ENCODE measurements around the gene SRBD1.

SRBD1 gene

DNA sequence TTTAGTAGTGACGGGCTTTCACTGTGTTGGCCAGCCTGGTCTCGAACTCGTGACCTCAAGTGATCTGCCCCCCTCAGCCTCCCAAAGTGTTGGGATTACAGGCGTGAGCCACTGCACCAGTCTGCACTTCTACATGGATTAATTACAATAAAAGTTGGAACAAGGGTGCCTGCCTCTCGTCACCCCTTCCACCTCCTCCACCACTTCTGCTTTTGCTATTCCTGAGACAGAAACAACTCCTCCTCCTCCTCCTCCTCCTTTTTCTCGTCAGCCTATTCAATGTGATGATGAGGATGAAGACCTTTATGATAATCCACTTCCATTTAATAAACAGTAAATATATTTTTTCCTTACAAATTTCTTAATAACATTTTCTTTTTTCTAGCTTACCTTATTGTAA, 35.2 kb downstream of the SRBD1 start:
- no peak overlapping the region for H3K4me3 ChIP-seq (replicated peaks; ENCODE audit: low read depth, low read length)
- TF ChIP-seq, protein P1, sequence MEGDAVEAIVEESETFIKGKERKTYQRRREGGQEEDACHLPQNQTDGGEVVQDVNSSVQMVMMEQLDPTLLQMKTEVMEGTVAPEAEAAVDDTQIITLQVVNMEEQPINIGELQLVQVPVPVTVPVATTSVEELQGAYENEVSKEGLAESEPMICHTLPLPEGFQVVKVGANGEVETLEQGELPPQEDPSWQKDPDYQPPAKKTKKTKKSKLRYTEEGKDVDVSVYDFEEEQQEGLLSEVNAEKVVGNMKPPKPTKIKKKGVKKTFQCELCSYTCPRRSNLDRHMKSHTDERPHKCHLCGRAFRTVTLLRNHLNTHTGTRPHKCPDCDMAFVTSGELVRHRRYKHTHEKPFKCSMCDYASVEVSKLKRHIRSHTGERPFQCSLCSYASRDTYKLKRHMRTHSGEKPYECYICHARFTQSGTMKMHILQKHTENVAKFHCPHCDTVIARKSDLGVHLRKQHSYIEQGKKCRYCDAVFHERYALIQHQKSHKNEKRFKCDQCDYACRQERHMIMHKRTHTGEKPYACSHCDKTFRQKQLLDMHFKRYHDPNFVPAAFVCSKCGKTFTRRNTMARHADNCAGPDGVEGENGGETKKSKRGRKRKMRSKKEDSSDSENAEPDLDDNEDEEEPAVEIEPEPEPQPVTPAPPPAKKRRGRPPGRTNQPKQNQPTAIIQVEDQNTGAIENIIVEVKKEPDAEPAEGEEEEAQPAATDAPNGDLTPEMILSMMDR (IDR thresholded peaks at IDR 0.05; ENCODE audit: low read depth, low read length, missing control alignments) = no peak
- DNase-seq (ENCODE audit: extremely low read depth, low read depth) = no peak

DNA sequence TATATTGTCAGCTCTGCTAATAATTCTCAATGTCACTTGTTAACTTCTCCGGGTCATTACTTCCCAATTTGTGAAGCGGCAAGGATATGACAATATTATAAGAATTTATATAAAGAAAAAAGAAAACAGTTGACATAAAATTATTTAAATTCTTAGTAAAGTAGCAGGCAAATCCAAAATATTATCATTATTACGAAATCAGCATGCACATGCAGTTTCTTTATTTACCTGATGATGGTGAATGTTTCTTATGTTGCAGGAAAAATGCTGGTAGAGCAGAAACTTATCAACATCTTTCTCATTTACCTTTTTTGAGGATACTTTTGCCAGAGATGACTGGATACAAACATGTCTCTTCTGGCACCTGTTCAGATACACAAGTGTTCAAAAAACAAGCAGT, 38.1 kb downstream of the SRBD1 start:
- DNase-seq (ENCODE audit: extremely low read depth, low read depth) = no peak
- no peak overlapping the region for H3K4me3 ChIP-seq (replicated peaks; ENCODE audit: low read depth, low read length)
- TF ChIP-seq, protein P1 (IDR thresholded peaks at IDR 0.05; ENCODE audit: low read depth, low read length, missing control alignments) = no peak

DNA sequence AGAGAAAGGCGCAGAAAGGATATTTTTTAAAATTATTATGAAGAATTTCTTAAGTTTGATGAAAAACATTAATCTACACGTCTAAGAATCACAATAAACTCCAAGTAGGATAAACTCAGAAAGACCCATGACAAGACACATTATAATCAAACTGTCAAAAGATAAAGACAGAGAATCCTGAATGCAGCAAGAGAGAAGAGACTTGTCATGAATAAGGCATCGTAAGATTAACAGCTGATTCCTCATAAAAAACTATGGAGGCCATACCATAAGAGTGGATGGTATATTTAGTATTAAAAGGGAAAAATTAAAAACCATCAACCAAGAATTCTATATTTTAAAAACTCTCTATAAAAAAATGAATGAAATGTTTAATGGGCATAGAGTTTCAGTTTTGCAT, 39.1 kb downstream of the SRBD1 start:
- no peak for DNase-seq (ENCODE audit: extremely low read depth, low read depth)
- no peak overlapping the region for H3K4me3 ChIP-seq (replicated peaks; ENCODE audit: low read depth, low read length)
- TF ChIP-seq, protein P1 (IDR thresholded peaks at IDR 0.05; ENCODE audit: low read depth, low read length, missing control alignments) = no peak

DNA sequence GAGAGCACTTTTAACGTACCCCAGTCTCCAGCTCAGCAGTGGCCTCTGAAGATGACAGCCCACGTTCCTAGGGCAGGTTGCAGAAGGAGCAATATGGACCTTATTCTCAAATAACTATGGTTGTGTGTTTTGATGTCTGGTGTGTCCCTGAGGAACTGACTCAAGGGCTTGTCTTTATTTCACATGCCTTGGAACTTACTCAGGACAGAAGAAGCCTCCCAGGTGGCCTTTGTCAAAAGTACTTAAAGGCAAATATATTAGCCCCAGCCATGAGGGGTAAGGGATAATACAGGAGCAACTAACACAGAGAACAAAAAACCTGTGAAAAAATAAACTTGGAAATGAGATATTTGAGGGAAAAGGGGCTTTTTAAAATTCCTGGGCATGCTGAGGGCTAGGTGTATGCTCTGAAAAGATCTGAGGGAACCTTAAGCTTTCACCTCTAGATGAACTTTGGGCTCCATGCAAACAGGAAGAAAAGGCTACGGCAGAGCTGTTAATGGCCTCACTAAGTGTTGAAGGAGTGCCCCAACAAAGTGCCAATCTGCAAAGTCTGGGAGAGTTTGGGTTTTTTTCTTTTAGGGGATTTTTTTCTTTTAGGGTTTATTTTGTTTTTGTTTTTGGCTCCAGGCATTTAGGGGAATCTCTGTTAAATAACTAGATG, 40.3 kb downstream of the SRBD1 start:
- H3K4me3 ChIP-seq (replicated peaks; ENCODE audit: low read depth, low read length) = no peak overlapping the region
- DNase-seq (ENCODE audit: extremely low read depth, low read depth) = no peak
- TF ChIP-seq, protein P1 (IDR thresholded peaks at IDR 0.05; ENCODE audit: low read depth, low read length, missing control alignments) = no peak

DNA sequence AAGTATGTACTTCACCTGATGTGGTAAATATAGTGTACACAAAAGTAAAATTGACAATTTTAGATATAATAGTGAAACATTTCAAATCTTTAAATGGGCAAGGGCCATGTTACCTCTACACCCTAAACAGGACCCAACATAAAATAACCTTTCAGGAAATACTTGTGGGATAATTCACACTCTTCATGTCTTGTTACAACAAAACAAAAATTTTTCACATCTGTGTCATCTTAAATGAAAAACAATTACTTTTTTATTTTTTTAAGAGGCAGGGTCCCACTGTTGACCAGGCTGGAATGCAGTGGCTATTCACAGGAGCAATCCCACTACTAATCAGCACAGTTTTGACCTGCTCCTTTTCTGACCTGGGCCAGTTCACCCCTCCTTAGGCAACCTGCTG, 42.1 kb downstream of the SRBD1 start:
- TF ChIP-seq, protein P1 (IDR thresholded peaks at IDR 0.05; ENCODE audit: low read depth, low read length, missing control alignments) = no peak
- H3K4me3 ChIP-seq (replicated peaks; ENCODE audit: low read depth, low read length) = no peak overlapping the region
- no peak for DNase-seq (ENCODE audit: extremely low read depth, low read depth)

DNA sequence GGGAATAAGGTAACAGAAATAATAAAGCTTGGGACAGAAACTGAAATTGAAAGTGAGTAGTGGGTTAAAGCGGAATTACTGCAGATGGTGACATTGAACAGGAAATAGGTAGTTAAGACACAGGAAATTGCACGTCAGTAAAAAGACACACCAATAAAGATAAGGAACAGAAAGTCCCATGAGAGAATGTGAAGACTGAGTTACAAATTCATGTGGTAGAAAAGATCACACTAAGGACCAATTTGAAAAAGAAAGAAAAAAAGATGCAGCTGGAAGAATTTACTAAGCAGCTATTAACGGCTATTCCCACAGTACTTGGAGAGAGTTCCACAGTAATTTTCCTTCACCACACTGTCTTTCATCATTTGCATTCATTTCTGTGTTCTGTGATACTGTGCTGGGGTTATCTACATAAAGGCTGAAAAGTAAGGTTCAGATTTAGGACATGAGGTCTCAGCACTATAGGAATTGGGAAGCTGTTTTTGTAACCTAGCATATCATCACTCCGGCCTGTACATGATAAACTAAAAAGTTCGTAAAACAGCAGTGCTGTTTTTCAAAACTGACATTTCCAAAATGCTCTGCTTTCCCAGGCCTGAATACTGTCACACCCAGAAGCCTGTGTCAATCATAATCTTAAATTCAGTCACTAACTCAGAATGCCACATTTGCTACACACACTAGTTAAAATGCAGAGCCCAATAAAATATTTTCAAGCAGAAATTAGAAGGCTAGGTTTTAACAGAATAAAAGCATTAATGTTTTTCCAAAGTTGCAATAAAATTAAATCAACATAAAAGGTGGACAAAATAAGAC, 42.9 kb downstream of the SRBD1 start:
- TF ChIP-seq, protein P1 (IDR thresholded peaks at IDR 0.05; ENCODE audit: low read depth, low read length, missing control alignments) = no peak
- no peak for DNase-seq (ENCODE audit: extremely low read depth, low read depth)
- no peak overlapping the region for H3K4me3 ChIP-seq (replicated peaks; ENCODE audit: low read depth, low read length)

Measured in HFF-Myc (cell line).